Measurements from ENCODE around the gene PYGB.
"Not testable (repeated sequence)": the region's sequence is repeated elsewhere in the genome, so short reads cannot be mapped to it uniquely, and the experiment has no call there.

PYGB gene

DNA sequence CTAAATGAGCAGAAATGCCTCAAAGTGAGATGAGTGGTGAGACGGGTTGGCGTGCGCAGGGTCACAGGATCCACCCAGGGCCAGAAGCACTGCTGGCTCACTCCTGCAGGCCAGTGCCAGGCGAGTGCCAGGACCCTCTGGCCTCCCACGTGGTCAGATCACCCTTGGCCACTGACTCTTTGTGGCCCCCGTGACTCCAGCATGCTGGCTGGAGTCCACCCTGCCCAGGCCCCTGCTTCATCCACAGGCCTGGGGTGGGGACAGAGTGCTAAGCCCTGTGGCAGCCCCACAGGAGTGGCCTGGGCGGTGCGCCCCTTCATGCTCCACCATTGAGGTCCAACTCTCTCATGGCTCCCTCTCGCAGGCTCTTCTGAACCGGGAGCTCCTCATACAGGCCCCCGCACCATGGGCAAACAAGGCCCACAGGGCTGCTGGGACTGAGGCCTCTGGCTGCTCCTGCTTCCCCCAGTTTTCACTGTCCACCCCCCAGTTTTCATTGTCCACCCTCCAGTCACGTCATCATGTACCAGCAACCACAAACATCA, 81.1 kb downstream of the PYGB start:
- TF ChIP-seq, protein P1, sequence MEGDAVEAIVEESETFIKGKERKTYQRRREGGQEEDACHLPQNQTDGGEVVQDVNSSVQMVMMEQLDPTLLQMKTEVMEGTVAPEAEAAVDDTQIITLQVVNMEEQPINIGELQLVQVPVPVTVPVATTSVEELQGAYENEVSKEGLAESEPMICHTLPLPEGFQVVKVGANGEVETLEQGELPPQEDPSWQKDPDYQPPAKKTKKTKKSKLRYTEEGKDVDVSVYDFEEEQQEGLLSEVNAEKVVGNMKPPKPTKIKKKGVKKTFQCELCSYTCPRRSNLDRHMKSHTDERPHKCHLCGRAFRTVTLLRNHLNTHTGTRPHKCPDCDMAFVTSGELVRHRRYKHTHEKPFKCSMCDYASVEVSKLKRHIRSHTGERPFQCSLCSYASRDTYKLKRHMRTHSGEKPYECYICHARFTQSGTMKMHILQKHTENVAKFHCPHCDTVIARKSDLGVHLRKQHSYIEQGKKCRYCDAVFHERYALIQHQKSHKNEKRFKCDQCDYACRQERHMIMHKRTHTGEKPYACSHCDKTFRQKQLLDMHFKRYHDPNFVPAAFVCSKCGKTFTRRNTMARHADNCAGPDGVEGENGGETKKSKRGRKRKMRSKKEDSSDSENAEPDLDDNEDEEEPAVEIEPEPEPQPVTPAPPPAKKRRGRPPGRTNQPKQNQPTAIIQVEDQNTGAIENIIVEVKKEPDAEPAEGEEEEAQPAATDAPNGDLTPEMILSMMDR (IDR thresholded peaks at IDR 0.05; ENCODE audit: low read depth, low read length, missing control alignments): no peak
- DNase-seq: no peak
- Histone ChIP-seq H3K4me3 (ENCODE audit: low read depth, low read length) (no peak overlapping the region), H3K27ac (no peak overlapping the region), H3K27me3 (replicated peaks) (no peaks in the 10 kb centered on the region), H3K36me3 (replicated peaks) (no peaks in the 10 kb centered on the region)
- in situ Hi-C loops (cut with HindIII; ENCODE audit: low pct_ligation_motif_present, low sequenced_read_pairs): no loop called here

DNA sequence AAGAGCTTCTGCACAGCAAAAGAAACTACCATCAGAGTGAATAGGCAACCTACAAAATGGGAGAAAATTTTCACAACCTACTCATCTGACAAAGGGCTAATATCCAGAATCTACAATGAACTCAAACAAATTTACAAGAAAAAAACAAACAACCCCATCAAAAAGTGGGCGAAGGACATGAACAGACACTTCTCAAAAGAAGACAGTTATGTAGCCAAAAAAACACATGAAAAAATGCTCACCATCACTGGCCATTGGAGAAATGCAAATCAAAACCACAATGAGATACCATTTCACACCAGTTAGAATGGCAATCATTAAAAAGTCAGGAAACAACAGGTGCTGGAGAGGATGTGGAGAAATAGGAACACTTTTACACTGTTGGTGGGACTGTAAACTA, 87.1 kb downstream of the PYGB start:
- DNase-seq; H3K4me3 ChIP-seq (ENCODE audit: low read depth, low read length); H3K27me3 ChIP-seq (replicated peaks); H3K27ac ChIP-seq; H3K36me3 ChIP-seq (replicated peaks); in situ Hi-C loops (cut with HindIII; ENCODE audit: low pct_ligation_motif_present, low sequenced_read_pairs): not testable (repeated sequence)

GRCh38 chr20:25336561-25337422, 88.9 kb downstream of the PYGB start:
- TF ChIP-seq, protein P1 (IDR thresholded peaks at IDR 0.05; ENCODE audit: low read depth, low read length, missing control alignments): peak; percentile 79
- no peak overlapping the region for H3K27ac ChIP-seq
- H3K27me3 ChIP-seq (replicated peaks): no peaks in the 10 kb centered on the region
- no peak overlapping the region for H3K4me3 ChIP-seq (ENCODE audit: low read depth, low read length)
- peak; percentile 53 for DNase-seq
- H3K36me3 ChIP-seq (replicated peaks): peaks cover 4% of the 10 kb centered on the region
- in situ Hi-C loops (cut with HindIII; ENCODE audit: low pct_ligation_motif_present, low sequenced_read_pairs): no loop called here

DNA sequence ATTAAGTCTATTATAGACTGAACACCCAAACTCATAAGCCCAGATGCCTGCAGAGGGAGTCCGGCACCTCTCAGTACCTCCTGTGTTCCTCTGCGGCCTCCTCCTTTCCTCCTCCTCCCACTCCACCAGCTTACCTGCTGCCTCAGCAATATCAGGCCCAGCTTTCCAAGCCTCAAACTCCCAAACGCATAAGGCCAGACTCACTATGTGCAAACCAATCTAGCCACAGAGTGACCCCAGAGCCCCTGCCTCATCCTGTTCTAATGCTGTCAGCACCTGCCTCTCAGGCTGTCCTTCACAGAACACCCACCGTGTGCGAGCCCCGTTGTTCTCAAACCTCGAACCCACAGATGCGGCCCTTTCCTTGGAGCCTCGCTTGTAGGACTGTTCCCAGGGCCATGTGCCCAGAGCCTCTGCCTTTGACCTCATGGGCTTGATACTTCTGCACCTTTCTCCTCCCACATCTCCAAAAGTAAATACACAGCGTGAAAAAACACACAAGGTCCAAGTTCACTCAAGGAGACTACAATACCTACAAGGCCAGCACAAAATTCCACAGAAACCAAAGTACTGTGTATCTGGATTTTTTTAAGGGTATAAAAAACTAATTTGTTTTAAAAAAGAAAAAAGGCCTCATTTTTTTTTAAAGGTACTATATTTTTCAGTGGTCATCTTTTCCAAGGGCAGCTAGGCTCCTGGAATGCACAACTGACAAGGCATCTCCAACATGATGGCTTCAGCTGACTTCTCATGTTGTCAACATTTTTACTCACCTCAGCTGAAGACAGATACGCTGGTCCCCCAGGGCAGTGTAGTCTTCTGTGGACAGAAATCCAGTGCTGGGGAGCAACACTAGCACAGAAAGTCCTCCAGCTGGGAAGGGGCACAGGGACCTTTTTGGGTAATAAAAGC, 90.5 kb downstream of the PYGB start:
- TF ChIP-seq, protein P1 (IDR thresholded peaks at IDR 0.05; ENCODE audit: low read depth, low read length, missing control alignments): peak; percentile 18
- no peak overlapping the region for H3K4me3 ChIP-seq (ENCODE audit: low read depth, low read length)
- no peak overlapping the region for H3K27ac ChIP-seq
- no peak for DNase-seq
- peaks cover 4% of the 10 kb centered on the region for H3K36me3 ChIP-seq (replicated peaks)
- in situ Hi-C loops (cut with HindIII; ENCODE audit: low pct_ligation_motif_present, low sequenced_read_pairs): no loop called here
- H3K27me3 ChIP-seq (replicated peaks): no peaks in the 10 kb centered on the region

DNA sequence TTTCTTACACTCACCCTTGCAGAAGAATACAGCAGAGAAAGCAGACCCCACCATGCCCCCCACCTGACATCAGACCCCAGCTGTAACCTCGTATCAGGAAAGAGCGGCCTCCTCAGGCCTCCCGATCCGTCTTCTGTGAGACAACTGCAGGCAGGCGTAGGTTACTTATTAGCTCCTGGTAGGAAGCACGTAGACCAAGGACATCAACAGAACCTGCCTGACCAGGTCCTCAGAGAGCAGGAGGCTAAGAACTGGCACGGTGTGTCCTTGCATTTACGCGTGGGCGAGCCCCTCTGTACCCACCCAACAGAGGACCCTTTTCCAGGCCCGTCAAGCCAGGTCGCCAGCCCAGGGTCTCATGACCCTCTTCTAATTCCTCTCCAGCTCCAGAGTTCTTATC, 91.7 kb downstream of the PYGB start:
- TF ChIP-seq, protein P1 (IDR thresholded peaks at IDR 0.05; ENCODE audit: low read depth, low read length, missing control alignments): no peak
- DNase-seq: no peak
- in situ Hi-C loops (cut with HindIII; ENCODE audit: low pct_ligation_motif_present, low sequenced_read_pairs): no loop called here
- Histone ChIP-seq H3K4me3 (ENCODE audit: low read depth, low read length) (no peak overlapping the region), H3K27ac (no peak overlapping the region), H3K27me3 (replicated peaks) (no peaks in the 10 kb centered on the region), H3K36me3 (replicated peaks) (peaks cover 4% of the 10 kb centered on the region)

- Histone ChIP-seq H3K36me3 (replicated peaks) (peaks cover 4% of the 10 kb centered on the region), H3K27ac (no peak overlapping the region), H3K27me3 (replicated peaks) (no peaks in the 10 kb centered on the region), H3K4me3 (ENCODE audit: low read depth, low read length) (no peak overlapping the region)
- DNase-seq: no peak
- TF ChIP-seq, protein P1 (IDR thresholded peaks at IDR 0.05; ENCODE audit: low read depth, low read length, missing control alignments): no peak
- in situ Hi-C loops (cut with HindIII; ENCODE audit: low pct_ligation_motif_present, low sequenced_read_pairs): no loop called here
Measured at GRCh38 chr20:25340380-25340779, 92.5 kb downstream of the PYGB start.

Data from brain microvascular endothelial cell (primary cell).